GM13977 (cell line): ENCODE data around the gene TRAF7.

Experiments
- DNase-seq: peaks from one replicate; pipeline ENCODE4 v3.0.0; 2012; ENCODE audit warnings: low spot score
- CTCF ChIP-seq: IDR thresholded peaks from 2 replicates; pipeline ENCODE4 v1.5.1; 2012; ENCODE audit warnings: mild to moderate bottlenecking, control low read depth; ENCODE audit not compliant: insufficient read depth; ENCODE audit errors: extremely low read depth, missing control alignments
- in situ Hi-C: fragments of 300-500 bp; cut with MboI; formaldehyde crosslinking; loops from one replicate; pipeline ENCODE4 v1.12.0; 2022; ENCODE audit warnings: low sequenced_read_pairs, low pct_unique_long_range_greater_than_20kb, mixed read lengths, inconsistent platforms; ENCODE audit not compliant: unreplicated experiment

The TRAF7 gene

GRCh38 chr16:2175454-2175853 lies 19.9 kb downstream of the TRAF7 start:
- DNase-seq, result no peak
- in situ Hi-C loops, result no loop called here
- no peak for TF ChIP-seq CTCF

GRCh38 chr16:2176047-2176446 lies 20.5 kb downstream of the TRAF7 start:
- no peak for TF ChIP-seq CTCF
- in situ Hi-C loops, result no loop called here
- no peak for DNase-seq

- DNase-seq, result no peak
- TF ChIP-seq CTCF, result no peak
- in situ Hi-C loops, result no loop called here
Observed at GRCh38 chr16:2177101-2177500, 21.5 kb downstream of the TRAF7 start.

GRCh38 chr16:2177561-2177960 lies 22.0 kb downstream of the TRAF7 start:
- in situ Hi-C loops, result no loop called here

GRCh38 chr16:2178321-2179106 lies 22.9 kb downstream of the TRAF7 start:
- DNase-seq, result no peak
- in situ Hi-C loops, result no loop called here

More at GRCh38 chr16:2177561-2177960, 22.0 kb downstream of the TRAF7 start:
- TF ChIP-seq CTCF, result no peak
- no peak for DNase-seq

GRCh38 chr16:2179107-2179501 lies 23.5 kb downstream of the TRAF7 start:
- DNase-seq, result no peak
- in situ Hi-C loops, result no loop called here
- no peak for TF ChIP-seq CTCF

More at GRCh38 chr16:2178321-2179106, 22.9 kb downstream of the TRAF7 start:
- no peak for TF ChIP-seq CTCF
